Breast epithelium (tissue), 4 donors: ENCODE measurements around the gene TRIM9. TPM values are rescaled to one million over a fixed set of nuclear protein-coding genes. Genes with fewer than 3 reads are reported as not detected.
A peak's percentile ranks its signal among the peaks of the same experiment; 100 is the strongest.

Experiments used
- DNase-seq, 2 donors: peaks; one replicate each; pipeline ENCODE4 v3.0.0-alpha.2; 2019; ENCODE audit warnings: low spot score in 2 of 2
- H3K27ac ChIP-seq, 2 donors: fragments of 200-600 bp; sonication (generic) in 1 of 2; one replicate each; pipeline ENCODE4 v1.5.1; 2016 to 2019; ENCODE audit warnings: mild to moderate bottlenecking in 1 of 2
- H3K27me3 ChIP-seq, 2 donors: fragments of 200-600 bp; sonication (generic) in 1 of 2; one replicate each; pipeline versions ENCODE4 v1.5.1 to v1.6.0; 2017 to 2019; ENCODE audit warnings: control low read depth in 1 of 2, mild to moderate bottlenecking in 1 of 2
- H3K36me3 ChIP-seq: fragments of 200-600 bp; one replicate; pipeline ENCODE4 v1.5.1; 2019
- H3K4me1 ChIP-seq, 2 donors: fragments of 200-600 bp; sonication (generic); one replicate each; pipeline ENCODE4 v1.5.1; 2016 to 2019; ENCODE audit warnings: control low read depth in 1 of 2
- H3K4me3 ChIP-seq, 3 donors: fragments of 200-600 bp; sonication (generic); 1 replicate in 2 of 3; 2 replicates in 1 of 3; pipeline ENCODE4 v1.5.1; 2016 to 2019; ENCODE audit warnings: mild to moderate bottlenecking in 3 of 3, moderate library complexity in 2 of 3
- H3K9me3 ChIP-seq, 2 donors: fragments of 200-600 bp; sonication (generic) in 1 of 2; one replicate each; pipeline ENCODE4 v1.5.1; 2016 to 2019; ENCODE audit warnings: control low read depth in 1 of 2
- CTCF ChIP-seq, 3 donors: fragments of 450-650 bp; IDR thresholded peaks; one replicate each; pipeline ENCODE4 v1.5.1; 2016 to 2017; ENCODE audit warnings: antibody characterized with exemption in 3 of 3, mild to moderate bottlenecking in 3 of 3, moderate library complexity in 3 of 3
- POLR2A ChIP-seq: fragments of 450-650 bp; IDR thresholded peaks from one replicate; pipeline ENCODE4 v1.6.1; 2016; ENCODE audit warnings: antibody characterized with exemption, mild to moderate bottlenecking, moderate library complexity
- POLR2AphosphoS5 ChIP-seq, 3 donors: sonication (generic); formaldehyde crosslinking; IDR thresholded peaks; one replicate each; pipeline ENCODE4 v1.6.1; 2017; ENCODE audit warnings: antibody characterized with exemption in 3 of 3
- intact Hi-C: fragments of 100-400 bp; cut with DNase I; formaldehyde crosslinking; loops from one replicate; pipeline ENCODE4 v1.15.1; 2023; ENCODE audit warnings: low total_unique reads
- total RNA-seq, 3 donors: library from RNA; depleted of rRNA; stranded (reverse); fragments of >200 nt; gene quantifications; one replicate each; pipeline ENCODE4 v1.1.0, GENCODE V29; 2016

The TRIM9 gene
- total RNA-seq, 3 donors from 2014 or later, result 2.9 to 5.2 (median 4.6) TPM

- TF ChIP-seq POLR2A (no peak), POLR2AphosphoS5 (IDR thresholded peaks at IDR 0.05) (no peak), CTCF (IDR thresholded peaks at IDR 0.05) (no peak)
- Histone ChIP-seq H3K4me1 (no peaks in the 10 kb centered on the region), H3K9me3 (no peaks in the 10 kb centered on the region), H3K27ac (no peak overlapping the region), H3K27me3 (no peaks in the 10 kb centered on the region), H3K36me3 (no peaks in the 10 kb centered on the region), H3K4me3 (no peak overlapping the region)
- no peak for DNase-seq
- intact Hi-C loops, result no loop called here
Measured at GRCh38 chr14:51104467-51104866, 9.6 kb upstream of the TRIM9 start.

GRCh38 chr14:51097287-51097686 is 2.4 kb upstream of the TRIM9 start:
- Histone ChIP-seq H3K27ac (no peak overlapping the region), H3K36me3 (no peaks in the 10 kb centered on the region), H3K4me1 (peaks cover 0 to 5% of the 10 kb centered on the region in 2 donors), H3K9me3 (no peaks in the 10 kb centered on the region), H3K27me3 (peaks cover 5 to 16% of the 10 kb centered on the region in 2 donors), H3K4me3 (no peak overlapping the region)
- intact Hi-C loops, result no loop called here
- no peak for DNase-seq
- no peak for TF ChIP-seq CTCF (IDR thresholded peaks at IDR 0.05)
- no peak for TF ChIP-seq POLR2AphosphoS5 (IDR thresholded peaks at IDR 0.05)
- no peak for TF ChIP-seq POLR2A

- intact Hi-C loops, result no loop called here
- H3K36me3 ChIP-seq, result no peaks in the 10 kb centered on the region
- no peak for TF ChIP-seq POLR2A
- TF ChIP-seq POLR2AphosphoS5 (IDR thresholded peaks at IDR 0.05), result no peak
- no peak for TF ChIP-seq CTCF (IDR thresholded peaks at IDR 0.05)
- H3K27me3 ChIP-seq, result peaks cover 5 to 16% of the 10 kb centered on the region in 2 donors
- no peak overlapping the region for H3K27ac ChIP-seq
- peaks cover 0 to 5% of the 10 kb centered on the region in 2 donors for H3K4me1 ChIP-seq
- no peak overlapping the region for H3K4me3 ChIP-seq
- DNase-seq, result no peak
- no peaks in the 10 kb centered on the region for H3K9me3 ChIP-seq
Measured at GRCh38 chr14:51096870-51097269, 2.0 kb upstream of the TRIM9 start.

- Histone ChIP-seq H3K9me3 (no peaks in the 10 kb centered on the region), H3K27me3 (peaks cover 5 to 16% of the 10 kb centered on the region in 2 donors), H3K27ac (peak overlapping the region; percentile 85 to 87), H3K4me1 (peaks cover 0 to 5% of the 10 kb centered on the region in 2 donors), H3K4me3 (peak overlapping the region; percentile 58 to 79 (median 78)), H3K36me3 (no peaks in the 10 kb centered on the region)
- DNase-seq, result no peak
- TF ChIP-seq POLR2A (no peak), CTCF (IDR thresholded peaks at IDR 0.05) (no peak), POLR2AphosphoS5 (IDR thresholded peaks at IDR 0.05) (no peak)
- intact Hi-C loops, result no loop called here
Measured at GRCh38 chr14:51095854-51096823, 1.2 kb upstream of the TRIM9 start.

GRCh38 chr14:51094282-51094821 is 553 bp downstream of the TRIM9 start:
- H3K36me3 ChIP-seq, result no peaks in the 10 kb centered on the region
- H3K4me3 ChIP-seq, result peak overlapping the region; percentile 58 to 79 (median 78)
- H3K27me3 ChIP-seq, result peaks cover 5 to 16% of the 10 kb centered on the region in 2 donors
- peaks cover 0 to 5% of the 10 kb centered on the region in 2 donors for H3K4me1 ChIP-seq
- TF ChIP-seq CTCF (IDR thresholded peaks at IDR 0.05) (no peak), POLR2AphosphoS5 (IDR thresholded peaks at IDR 0.05) (no peak), POLR2A (no peak)
- peak overlapping the region; percentile 34 to 87 for H3K27ac ChIP-seq
- intact Hi-C loops, result no loop called here
- DNase-seq, result no peak
- no peaks in the 10 kb centered on the region for H3K9me3 ChIP-seq
